GM12878 (cell line): ENCODE measurements around the gene ZNF791. TPM values are rescaled to one million over a fixed set of nuclear protein-coding genes. Genes with fewer than 3 reads are reported as not detected.

Experiments used
- ASH2L ChIP-seq: fragments of 300-600, 200-600 bp; sonication (generic); IDR thresholded peaks from 2 replicates; pipeline ENCODE4 v1.6.1; 2017; ENCODE audit warnings: low read depth, mild to moderate bottlenecking, borderline replicate concordance
- CBX5 ChIP-seq: sonication (generic); IDR thresholded peaks from 2 replicates; pipeline ENCODE4 v1.6.1; 2016; ENCODE audit warnings: low read depth, moderate library complexity, mild to moderate bottlenecking, inconsistent platforms
- CHD1 ChIP-seq: IDR thresholded peaks from 2 replicates; pipeline ENCODE4 v1.6.1; 2012; ENCODE audit warnings: low read depth, low read length, improper control_type of control experiment
- CHD2 ChIP-seq: IDR thresholded peaks from 2 replicates; pipeline ENCODE4 v1.6.1; 2011; ENCODE audit warnings: low read depth, low read length, improper control_type of control experiment, borderline replicate concordance
- CREB1 ChIP-seq: IDR thresholded peaks from 2 replicates; pipeline ENCODE4 v1.6.1; 2012; ENCODE audit warnings: low read depth, mild to moderate bottlenecking, inconsistent platforms
- EGR1 ChIP-seq, 2 experiments: IDR thresholded peaks; 1 replicate in 1 of 2; 2 replicates in 1 of 2; pipeline ENCODE4 v1.6.1; 2011 to 2012; ENCODE audit warnings: low read depth in 2 of 2, low read length in 2 of 2, borderline replicate concordance in 1 of 2, mild to moderate bottlenecking in 1 of 2, moderate library complexity in 1 of 2
- ETV6 ChIP-seq, 2 experiments: fragments of 450-650 bp in 1 of 2; IDR thresholded peaks in 1 of 2; conservative IDR thresholded peaks in 1 of 2; 2 replicates each; pipeline ENCODE4 v1.6.1; 2014; ENCODE audit warnings: antibody characterized with exemption in 1 of 2, borderline replicate concordance in 1 of 2, low read depth in 1 of 2, mild to moderate bottlenecking in 1 of 2, moderate library complexity in 1 of 2
- FOS ChIP-seq: IDR thresholded peaks from 3 replicates; pipeline ENCODE4 v1.6.1; 2011; ENCODE audit warnings: borderline replicate concordance; ENCODE audit not compliant: insufficient read length; ENCODE audit errors: extremely low read depth
- HDGF ChIP-seq: fragments of 450-650 bp; IDR thresholded peaks from 2 replicates; pipeline ENCODE4 v1.6.1; 2016; ENCODE audit warnings: antibody characterized with exemption
- HSF1 ChIP-seq: fragments of 150-350 bp; IDR thresholded peaks from 2 replicates; pipeline ENCODE4 v1.6.1; 2014; ENCODE audit warnings: mild to moderate bottlenecking, low read depth, low read length
- KDM1A ChIP-seq: fragments of 200-600 bp; sonication (generic); IDR thresholded peaks from 2 replicates; pipeline ENCODE4 v1.6.1; 2016; ENCODE audit warnings: borderline replicate concordance
- KLF5 ChIP-seq: fragments of 450-650 bp; IDR thresholded peaks from 2 replicates; pipeline ENCODE4 v1.6.1; 2014; ENCODE audit warnings: mild to moderate bottlenecking; ENCODE audit not compliant: partially characterized antibody
- LARP7 ChIP-seq: fragments of 450-650 bp; IDR thresholded peaks from 2 replicates; pipeline ENCODE4 v1.6.1; 2017; ENCODE audit warnings: mild to moderate bottlenecking
- NKRF ChIP-seq: fragments of 450-650 bp; conservative IDR thresholded peaks from 2 replicates; pipeline ENCODE4 v1.6.1; 2017; ENCODE audit warnings: mild to moderate bottlenecking, moderate library complexity
- NRF1 ChIP-seq: conservative IDR thresholded peaks from 2 replicates; pipeline ENCODE4 v1.6.1; 2011; ENCODE audit warnings: mild to moderate bottlenecking, low read depth, low read length, improper control_type of control experiment
- PML ChIP-seq: IDR thresholded peaks from 2 replicates; pipeline ENCODE4 v1.6.1; 2012; ENCODE audit warnings: low read length, inconsistent platforms
- RAD21 ChIP-seq: IDR thresholded peaks from 2 replicates; pipeline ENCODE4 v1.6.1; 2011; ENCODE audit warnings: mild to moderate bottlenecking, low read depth, low read length, moderate library complexity; ENCODE audit not compliant: insufficient read depth
- RAD51 ChIP-seq: fragments of 450-650 bp; IDR thresholded peaks from 2 replicates; pipeline ENCODE4 v1.6.1; 2016; ENCODE audit warnings: moderate library complexity, mild to moderate bottlenecking, inconsistent platforms
- TBL1XR1 ChIP-seq: IDR thresholded peaks from 2 replicates; pipeline ENCODE4 v1.6.1; 2012; ENCODE audit warnings: low read depth, low read length, improper control_type of control experiment
- TCF12 ChIP-seq: IDR thresholded peaks from 2 replicates; pipeline ENCODE4 v1.6.1; 2011; ENCODE audit warnings: low read depth, mild to moderate bottlenecking, low read length
- YY1 ChIP-seq: IDR thresholded peaks from 2 replicates; pipeline ENCODE4 v1.6.1; 2011; ENCODE audit warnings: low read depth, mild to moderate bottlenecking, low read length
- polyA plus RNA-seq, 11 experiments: library from polyadenylated mRNA; depleted of rRNA in 4 of 11; unstranded in 6 of 11; stranded (reverse) in 5 of 11; fragments of >200 nt; fragmentation: Nextera tagmentation in 4 of 11; fragmentation: Illumina TruSeq in 1 of 11; extraction: Ambion mirVana in 4 of 11; extraction: Trizol in 1 of 11; gene quantifications; 1 replicate in 1 of 11; 2 replicates in 10 of 11; pipeline versions ENCODE4 v1.2.1 to v1.2.3, GENCODE V29; 2011 to 2016; ENCODE audit warnings: inconsistent platforms in 2 of 11, missing spikeins in 2 of 11, low read depth in 1 of 11
- total RNA-seq, 4 experiments: library from RNA; depleted of rRNA in 3 of 4; stranded (reverse); fragments of >200 nt in 3 of 4; fragmentation: Illumina TruSeq in 1 of 4; extraction: Trizol in 1 of 4; gene quantifications; 2 replicates each; pipeline versions ENCODE4 v1.2.1 to v1.2.3, GENCODE V29; 2013 to 2021
- TF ChIP-seq, protein P1 (sequence below): IDR thresholded peaks from 2 replicates; pipeline ENCODE4 v1.6.1; 2012; ENCODE audit warnings: low read depth, low read length, improper control_type of control experiment
- TF ChIP-seq, protein P2 (sequence below): IDR thresholded peaks from 2 replicates; pipeline ENCODE4 v1.6.1; 2011; ENCODE audit warnings: borderline replicate concordance, low read depth, mild to moderate bottlenecking, moderate library complexity, mixed read lengths, low read length; ENCODE audit not compliant: insufficient read depth; ENCODE audit errors: extremely low read length
- TF ChIP-seq, protein P3 (sequence below): IDR thresholded peaks from 2 replicates; pipeline ENCODE4 v1.6.1; 2011; ENCODE audit warnings: low read depth, low read length, improper control_type of control experiment, borderline replicate concordance

ZNF791 gene
- total and polyA plus RNA-seq, 10 of the 15 experiments (the other 5 are each of a cell fraction or from before 2014, with no cell fraction given) = 7.5 to 24.0 (median 11.8) TPM

DNA sequence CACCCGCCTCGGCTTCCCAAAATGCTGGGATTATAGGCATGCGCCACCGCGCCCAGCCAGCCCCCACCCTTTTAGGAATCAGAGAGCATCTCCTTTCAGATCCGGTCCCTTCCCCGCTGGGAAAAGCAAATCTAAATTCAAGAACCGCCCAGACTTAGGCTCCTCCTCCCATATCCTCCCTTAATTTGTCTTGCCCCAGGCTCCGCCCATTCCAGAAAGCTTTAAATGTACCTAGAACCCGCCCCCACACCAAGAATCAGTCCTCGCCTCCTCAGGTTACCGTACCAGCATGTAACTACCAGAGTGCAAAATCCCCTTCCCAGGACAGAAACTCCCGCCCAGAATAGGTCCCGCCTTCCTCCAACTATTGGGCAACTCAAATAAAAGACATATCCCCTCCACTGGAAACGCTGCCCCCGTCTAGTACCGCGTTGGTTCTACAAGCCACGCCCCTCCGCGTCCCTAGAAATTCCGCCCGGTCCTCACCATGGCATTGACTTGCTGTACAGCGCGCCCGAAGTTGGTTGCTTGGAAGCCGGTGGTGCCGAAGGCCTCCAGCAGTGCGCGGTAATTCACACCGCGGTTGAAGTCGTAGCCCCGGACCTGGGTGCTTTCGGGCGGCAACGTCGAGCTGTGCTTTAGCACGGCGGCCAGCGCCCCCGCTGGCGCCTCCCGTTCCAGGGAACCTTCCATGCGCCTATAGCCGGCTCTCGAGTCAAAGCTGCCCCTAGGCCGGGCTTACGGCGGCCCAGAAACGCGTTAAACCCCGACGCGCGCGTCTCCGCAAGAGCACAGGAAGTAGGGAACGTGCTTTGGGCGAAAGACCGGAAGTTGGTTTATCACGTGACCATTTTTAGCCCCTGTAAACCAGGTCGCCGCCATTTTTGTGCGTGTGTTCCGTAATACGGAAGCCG, 70.6 kb downstream of the ZNF791 start, which contains the start of gene DHPS (continued):
- TF ChIP-seq YY1 (peak; percentile 98), PML (peak; percentile 86), FOS (peak; percentile 12), TBL1XR1 (no peak), CHD2 (peak; percentile 78; the same call in 1 of the 2 replicates), CHD1 (no peak), LARP7 (peak; percentile 86), HSF1 (no peak), KDM1A (no peak), KLF5 (peak; percentile 78), RAD51 (peak; percentile 99), CBX5 (0 out of 2 replicates have a peak, but pooled peaks have one; percentile 64), ASH2L (peak; percentile 87; the same call in 1 of the 2 replicates), TCF12 (peak; percentile 25; the same call in 1 of the 2 replicates), NRF1 (no peak), CREB1 (peak; percentile 63), NKRF (peak; percentile 93), HDGF (peak; percentile 77; the same call in 1 of the 2 replicates), ETV6 (conservative IDR thresholded peaks at IDR 0.05 in 1 of 2, IDR thresholded peaks at IDR 0.05 in 1 of 2; ENCODE audit: borderline replicate concordance in 1 of 2, low read depth in 1 of 2) (no peak), RAD21 (no peak), EGR1 (IDR thresholded peaks at IDR 0.05; ENCODE audit: borderline replicate concordance in 1 of 2, low read depth in 2 of 2, low read length in 2 of 2) (peak in 1 of 2 experiments; percentile 76; a peak in 2 of 3 replicates)
- TF ChIP-seq, protein P1, sequence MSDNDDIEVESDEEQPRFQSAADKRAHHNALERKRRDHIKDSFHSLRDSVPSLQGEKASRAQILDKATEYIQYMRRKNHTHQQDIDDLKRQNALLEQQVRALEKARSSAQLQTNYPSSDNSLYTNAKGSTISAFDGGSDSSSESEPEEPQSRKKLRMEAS = no peak; the same call in 1 of the 2 replicates
- TF ChIP-seq, protein P2, sequence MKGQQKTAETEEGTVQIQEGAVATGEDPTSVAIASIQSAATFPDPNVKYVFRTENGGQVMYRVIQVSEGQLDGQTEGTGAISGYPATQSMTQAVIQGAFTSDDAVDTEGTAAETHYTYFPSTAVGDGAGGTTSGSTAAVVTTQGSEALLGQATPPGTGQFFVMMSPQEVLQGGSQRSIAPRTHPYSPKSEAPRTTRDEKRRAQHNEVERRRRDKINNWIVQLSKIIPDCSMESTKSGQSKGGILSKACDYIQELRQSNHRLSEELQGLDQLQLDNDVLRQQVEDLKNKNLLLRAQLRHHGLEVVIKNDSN = peak; percentile 85
- TF ChIP-seq, protein P3, sequence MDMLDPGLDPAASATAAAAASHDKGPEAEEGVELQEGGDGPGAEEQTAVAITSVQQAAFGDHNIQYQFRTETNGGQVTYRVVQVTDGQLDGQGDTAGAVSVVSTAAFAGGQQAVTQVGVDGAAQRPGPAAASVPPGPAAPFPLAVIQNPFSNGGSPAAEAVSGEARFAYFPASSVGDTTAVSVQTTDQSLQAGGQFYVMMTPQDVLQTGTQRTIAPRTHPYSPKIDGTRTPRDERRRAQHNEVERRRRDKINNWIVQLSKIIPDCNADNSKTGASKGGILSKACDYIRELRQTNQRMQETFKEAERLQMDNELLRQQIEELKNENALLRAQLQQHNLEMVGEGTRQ = peak; percentile 83
